Measurements from ENCODE around the gene RFX6.

- TF ChIP-seq CTCF (conservative IDR thresholded peaks at IDR 0.05; ENCODE audit: low read depth, low read length) (no peak), EZH2phosphoT487 (IDR thresholded peaks at IDR 0.05; ENCODE audit: borderline replicate concordance, low read length) (no peak)
These were observed 98.6 kb downstream of the RFX6 start for GRCh38 chr6:116975600-116975999.
